H54 (cell line): ENCODE measurements around the gene SUSD1.
"Not testable (repeated sequence)": the region's sequence is repeated elsewhere in the genome, so short reads cannot be mapped to it uniquely, and the experiment has no call there.

Source experiments
- DNase-seq: peaks from one replicate; pipeline ENCODE4 v3.0.0; 2011; ENCODE audit warnings: low spot score, mixed read lengths; ENCODE audit not compliant: insufficient read length
- FAIRE-seq: peaks from 3 replicates; lab custom pipeline; 2011; peaks lifted over from hg19 to GRCh38; lab: Jason Lieb, UNC
- POLR2A ChIP-seq: IDR thresholded peaks from 2 replicates; pipeline ENCODE4 v1.6.1; 2011; ENCODE audit warnings: low read depth, mild to moderate bottlenecking, low read length

SUSD1 gene

GRCh38 chr9:112174965-112175795 is at the start of gene SUSD1:
Gene SUSD1 (minus strand): TSS chr9:112175297. CDS start chr9:112175235, 62 bp downstream.
- FAIRE-seq (no peak), DNase-seq (peak; percentile 45)
- no peak for TF ChIP-seq POLR2A

GRCh38 chr9:112224401-112225289 is 49.5 kb upstream of the SUSD1 start:
- no peak for TF ChIP-seq POLR2A
- DNase-seq (no peak), FAIRE-seq (peak; percentile 43)

- DNase-seq = no peak
- no peak for TF ChIP-seq POLR2A
- peak; percentile 41 for FAIRE-seq
These were observed 43.8 kb upstream of the SUSD1 start for GRCh38 chr9:112218908-112219307.

- DNase-seq (no peak), FAIRE-seq (no peak)
- TF ChIP-seq POLR2A = no peak
These were observed 37.8 kb upstream of the SUSD1 start for GRCh38 chr9:112212926-112213325.

GRCh38 chr9:112207451-112207850 is 32.4 kb upstream of the SUSD1 start:
- TF ChIP-seq POLR2A = no peak

GRCh38 chr9:112203536-112203935 is 28.4 kb upstream of the SUSD1 start:
- FAIRE-seq (peak; percentile 23), DNase-seq (no peak)
- TF ChIP-seq POLR2A = no peak

More at GRCh38 chr9:112207451-112207850, 32.4 kb upstream of the SUSD1 start:
- no peak for FAIRE-seq
- no peak for DNase-seq

- no peak for TF ChIP-seq POLR2A
- DNase-seq (no peak), FAIRE-seq (no peak)
These were observed 25.6 kb upstream of the SUSD1 start for GRCh38 chr9:112200711-112201110.

GRCh38 chr9:112198646-112199045 is 23.5 kb upstream of the SUSD1 start:
- TF ChIP-seq POLR2A = no peak
- peak; percentile 41 for FAIRE-seq
- no peak for DNase-seq

- no peak for TF ChIP-seq POLR2A
- FAIRE-seq = no peak
- DNase-seq = no peak
These were observed 19.9 kb upstream of the SUSD1 start for GRCh38 chr9:112194969-112195431.

- peak; percentile 45 for FAIRE-seq
- DNase-seq = no peak
These were observed 18.6 kb upstream of the SUSD1 start for GRCh38 chr9:112193572-112194288.

GRCh38 chr9:112190320-112190719 is 15.2 kb upstream of the SUSD1 start:
- not testable (repeated sequence) for DNase-seq, FAIRE-seq

More at GRCh38 chr9:112193572-112194288, 18.6 kb upstream of the SUSD1 start:
- TF ChIP-seq POLR2A = no peak

GRCh38 chr9:112188884-112189283 is 13.8 kb upstream of the SUSD1 start:
- no peak for TF ChIP-seq POLR2A
- DNase-seq = no peak
- FAIRE-seq = no peak

- no peak for FAIRE-seq
These were observed 12.3 kb upstream of the SUSD1 start for GRCh38 chr9:112187404-112187803.

GRCh38 chr9:112186695-112187094 is 11.6 kb upstream of the SUSD1 start:
- FAIRE-seq = no peak
- no peak for TF ChIP-seq POLR2A
- DNase-seq = no peak

More at GRCh38 chr9:112187404-112187803, 12.3 kb upstream of the SUSD1 start:
- no peak for DNase-seq
- TF ChIP-seq POLR2A = no peak
